ENCODE measurements around the gene PLPPR2. TPM values are rescaled to one million over a fixed set of nuclear protein-coding genes. Genes with fewer than 3 reads are reported as not detected.
A peak's percentile ranks its signal among the peaks of the same experiment; 100 is the strongest.

Gene PLPPR2
- total RNA-seq, 1 donor, result 14.1 TPM

- H3K4me2 ChIP-seq (ENCODE audit: insufficient read depth, low read length), result no peak overlapping the region
- no peak overlapping the region for H2AFZ ChIP-seq (ENCODE audit: low read length)
- no peaks in the 10 kb centered on the region for H3K4me1 ChIP-seq (ENCODE audit: insufficient read depth, low read length)
- no peaks in the 10 kb centered on the region for H3K9me3 ChIP-seq (ENCODE audit: low read depth, low read length)
- TF ChIP-seq, protein P1, sequence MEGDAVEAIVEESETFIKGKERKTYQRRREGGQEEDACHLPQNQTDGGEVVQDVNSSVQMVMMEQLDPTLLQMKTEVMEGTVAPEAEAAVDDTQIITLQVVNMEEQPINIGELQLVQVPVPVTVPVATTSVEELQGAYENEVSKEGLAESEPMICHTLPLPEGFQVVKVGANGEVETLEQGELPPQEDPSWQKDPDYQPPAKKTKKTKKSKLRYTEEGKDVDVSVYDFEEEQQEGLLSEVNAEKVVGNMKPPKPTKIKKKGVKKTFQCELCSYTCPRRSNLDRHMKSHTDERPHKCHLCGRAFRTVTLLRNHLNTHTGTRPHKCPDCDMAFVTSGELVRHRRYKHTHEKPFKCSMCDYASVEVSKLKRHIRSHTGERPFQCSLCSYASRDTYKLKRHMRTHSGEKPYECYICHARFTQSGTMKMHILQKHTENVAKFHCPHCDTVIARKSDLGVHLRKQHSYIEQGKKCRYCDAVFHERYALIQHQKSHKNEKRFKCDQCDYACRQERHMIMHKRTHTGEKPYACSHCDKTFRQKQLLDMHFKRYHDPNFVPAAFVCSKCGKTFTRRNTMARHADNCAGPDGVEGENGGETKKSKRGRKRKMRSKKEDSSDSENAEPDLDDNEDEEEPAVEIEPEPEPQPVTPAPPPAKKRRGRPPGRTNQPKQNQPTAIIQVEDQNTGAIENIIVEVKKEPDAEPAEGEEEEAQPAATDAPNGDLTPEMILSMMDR (IDR thresholded peaks at IDR 0.05; ENCODE audit: extremely low read depth, low read depth, low read length), result no peak
- peaks cover 8% of the 10 kb centered on the region for H4K20me1 ChIP-seq (ENCODE audit: insufficient read depth, low read length)
- no peak overlapping the region for H3K4me3 ChIP-seq (ENCODE audit: insufficient read depth, low read length)
- no peaks in the 10 kb centered on the region for H3K79me2 ChIP-seq (ENCODE audit: insufficient read depth, low read length)
- DNase-seq (ENCODE audit: insufficient read length, low spot score, missing footprints), result peak; percentile 35
- H3K27ac ChIP-seq (ENCODE audit: low read depth, low read length), result no peak overlapping the region
- no peaks in the 10 kb centered on the region for H3K27me3 ChIP-seq (ENCODE audit: insufficient read depth, low read length)
- peaks cover 30% of the 10 kb centered on the region for H3K36me3 ChIP-seq (ENCODE audit: insufficient read depth, low read length)
Observed at GRCh38 chr19:11365557-11366117, 10.4 kb downstream of the PLPPR2 start.

- Histone ChIP-seq H3K36me3 (ENCODE audit: insufficient read depth, low read length) (peaks cover 13% of the 10 kb centered on the region), H3K9me3 (ENCODE audit: low read depth, low read length) (no peaks in the 10 kb centered on the region), H3K4me1 (ENCODE audit: insufficient read depth, low read length) (no peaks in the 10 kb centered on the region), H4K20me1 (ENCODE audit: insufficient read depth, low read length) (peaks cover 8% of the 10 kb centered on the region), H2AFZ (ENCODE audit: low read length) (no peak overlapping the region), H3K79me2 (ENCODE audit: insufficient read depth, low read length) (no peaks in the 10 kb centered on the region), H3K27me3 (ENCODE audit: insufficient read depth, low read length) (no peaks in the 10 kb centered on the region), H3K27ac (ENCODE audit: low read depth, low read length) (no peak overlapping the region), H3K4me3 (ENCODE audit: insufficient read depth, low read length) (no peak overlapping the region), H3K4me2 (ENCODE audit: insufficient read depth, low read length) (no peak overlapping the region)
- TF ChIP-seq, protein P1 (IDR thresholded peaks at IDR 0.05; ENCODE audit: extremely low read depth, low read depth, low read length), result no peak
- DNase-seq (ENCODE audit: insufficient read length, low spot score, missing footprints), result no peak
Observed at GRCh38 chr19:11367528-11367927, 12.3 kb downstream of the PLPPR2 start.

DNA sequence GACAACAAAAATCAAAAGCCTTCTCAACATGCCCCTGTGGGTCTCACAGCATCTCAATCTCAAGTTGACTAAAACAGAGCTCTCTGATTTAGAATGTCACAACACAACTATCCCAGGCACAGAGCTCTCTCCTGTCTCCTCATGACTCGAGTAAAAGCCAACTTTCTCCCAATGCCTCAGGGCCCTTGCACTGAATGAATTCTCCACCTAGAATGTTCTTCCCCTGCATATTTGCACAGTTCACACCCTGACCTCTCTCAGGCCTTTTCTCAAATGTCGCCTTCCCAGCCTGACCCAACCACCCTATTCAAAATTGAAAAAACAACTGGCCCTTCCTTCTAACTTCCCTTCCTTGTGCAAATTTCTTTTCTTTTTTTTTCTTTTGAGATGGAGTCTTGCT lies 15.5 kb downstream of the PLPPR2 start:
- H3K36me3 ChIP-seq (ENCODE audit: insufficient read depth, low read length), result peaks cover 4% of the 10 kb centered on the region
- no peaks in the 10 kb centered on the region for H3K9me3 ChIP-seq (ENCODE audit: low read depth, low read length)
- DNase-seq (ENCODE audit: insufficient read length, low spot score, missing footprints), result no peak
- H2AFZ ChIP-seq (ENCODE audit: low read length), result no peak overlapping the region
- peaks cover 17% of the 10 kb centered on the region for H3K4me1 ChIP-seq (ENCODE audit: insufficient read depth, low read length)
- peaks cover 7% of the 10 kb centered on the region for H4K20me1 ChIP-seq (ENCODE audit: insufficient read depth, low read length)
- no peak overlapping the region for H3K27ac ChIP-seq (ENCODE audit: low read depth, low read length)
- H3K4me3 ChIP-seq (ENCODE audit: insufficient read depth, low read length), result no peak overlapping the region
- no peaks in the 10 kb centered on the region for H3K27me3 ChIP-seq (ENCODE audit: insufficient read depth, low read length)
- H3K4me2 ChIP-seq (ENCODE audit: insufficient read depth, low read length), result no peak overlapping the region
- peaks cover 3% of the 10 kb centered on the region for H3K79me2 ChIP-seq (ENCODE audit: insufficient read depth, low read length)
- TF ChIP-seq, protein P1 (IDR thresholded peaks at IDR 0.05; ENCODE audit: extremely low read depth, low read depth, low read length), result no peak

DNA sequence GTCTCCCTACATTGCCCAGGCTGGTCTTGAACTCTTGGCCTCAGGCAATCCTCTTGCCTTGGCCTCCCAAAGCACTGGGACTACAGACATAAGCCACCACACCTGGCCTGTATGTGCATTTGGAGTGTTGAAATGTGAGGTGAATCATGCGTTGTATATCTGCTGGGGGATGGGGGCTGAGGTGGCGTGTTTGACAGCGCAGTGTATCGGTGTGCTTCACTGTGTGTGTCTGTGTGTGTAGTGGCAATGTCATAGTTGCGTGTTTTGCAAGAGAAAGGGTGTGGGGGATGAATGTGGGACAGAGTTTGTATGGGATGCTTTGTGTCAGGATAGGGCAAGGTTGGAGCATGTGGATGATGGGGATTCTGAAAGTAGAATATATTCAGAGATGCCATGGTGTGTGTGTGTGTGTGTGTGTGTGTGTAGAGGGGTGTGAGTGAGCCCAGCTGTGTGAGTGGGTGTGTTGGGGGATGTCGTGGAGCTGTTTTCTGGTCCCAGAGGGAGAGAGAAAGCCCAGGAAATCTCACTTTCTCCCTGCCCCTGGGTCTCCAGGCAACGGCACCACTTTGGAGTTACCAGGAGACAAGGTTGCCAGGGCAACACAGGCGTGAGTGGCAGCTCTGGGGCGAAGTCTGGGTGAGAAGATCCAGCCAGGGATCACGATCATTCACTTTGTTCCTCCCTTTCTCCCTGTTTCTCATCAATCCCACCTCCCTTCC lies 18.1 kb downstream of the PLPPR2 start:
- Histone ChIP-seq H3K4me3 (ENCODE audit: insufficient read depth, low read length) (no peak overlapping the region), H3K27ac (ENCODE audit: low read depth, low read length) (no peak overlapping the region), H2AFZ (ENCODE audit: low read length) (no peak overlapping the region), H4K20me1 (ENCODE audit: insufficient read depth, low read length) (peaks cover 10% of the 10 kb centered on the region), H3K9me3 (ENCODE audit: low read depth, low read length) (no peaks in the 10 kb centered on the region), H3K36me3 (ENCODE audit: insufficient read depth, low read length) (peaks cover 3% of the 10 kb centered on the region), H3K4me1 (ENCODE audit: insufficient read depth, low read length) (peaks cover 37% of the 10 kb centered on the region), H3K27me3 (ENCODE audit: insufficient read depth, low read length) (no peaks in the 10 kb centered on the region), H3K79me2 (ENCODE audit: insufficient read depth, low read length) (peaks cover 4% of the 10 kb centered on the region), H3K4me2 (ENCODE audit: insufficient read depth, low read length) (no peak overlapping the region)
- DNase-seq (ENCODE audit: insufficient read length, low spot score, missing footprints), result peak; percentile 37
- TF ChIP-seq, protein P1 (IDR thresholded peaks at IDR 0.05; ENCODE audit: extremely low read depth, low read depth, low read length), result no peak
